ENCODE data around the gene SUMO4.
A peak's percentile ranks its signal among the peaks of the same experiment; 100 is the strongest.
"Not testable (repeated sequence)": the region's sequence is repeated elsewhere in the genome, so short reads cannot be mapped to it uniquely, and the experiment has no call there.

Gene SUMO4

DNA sequence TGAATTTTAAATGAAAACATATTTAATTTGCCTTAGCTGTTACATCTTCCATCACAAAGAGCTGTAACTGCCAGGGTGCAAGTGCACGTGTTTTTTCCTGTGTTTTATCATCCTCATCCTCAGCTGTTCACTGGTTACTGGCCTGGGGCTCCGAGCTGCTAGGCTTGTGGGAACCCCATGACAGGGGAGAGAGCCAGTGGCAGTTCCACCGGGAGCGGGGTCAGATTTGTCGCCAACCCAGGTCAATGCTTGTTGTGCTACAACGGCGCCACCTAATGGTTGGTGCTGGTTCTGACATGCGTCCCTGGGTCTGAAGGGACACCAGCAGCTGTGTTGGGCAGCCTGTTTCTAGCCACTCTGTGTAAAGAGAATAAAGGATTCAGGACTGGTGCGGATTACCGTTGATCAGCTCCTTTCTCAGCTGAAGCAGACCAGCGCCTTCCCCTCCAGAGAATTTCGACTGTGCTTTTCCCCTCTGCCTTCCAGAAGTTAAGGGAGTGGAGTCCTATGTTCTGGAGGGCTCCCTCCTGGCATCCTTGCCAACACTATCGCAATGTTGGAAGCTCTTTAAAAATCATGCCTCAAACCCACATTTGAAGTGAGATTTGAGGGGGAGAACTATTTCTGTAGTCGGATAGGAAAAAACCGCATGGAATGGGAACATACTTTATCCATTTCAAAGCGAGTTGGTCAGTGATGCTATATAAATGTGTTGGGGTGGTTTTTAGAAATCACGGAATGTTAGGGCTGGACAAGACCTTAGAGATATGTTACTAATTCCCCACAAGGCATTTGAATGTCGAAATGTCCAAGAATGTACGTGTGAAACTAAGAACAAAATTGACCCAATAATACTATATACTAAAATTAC, 32.1 kb downstream of the SUMO4 start:
- DNase-seq (ENCODE audit: low read depth in 2 of 2, low spot score in 1 of 2), result peak; percentile 80 to 81

DNA sequence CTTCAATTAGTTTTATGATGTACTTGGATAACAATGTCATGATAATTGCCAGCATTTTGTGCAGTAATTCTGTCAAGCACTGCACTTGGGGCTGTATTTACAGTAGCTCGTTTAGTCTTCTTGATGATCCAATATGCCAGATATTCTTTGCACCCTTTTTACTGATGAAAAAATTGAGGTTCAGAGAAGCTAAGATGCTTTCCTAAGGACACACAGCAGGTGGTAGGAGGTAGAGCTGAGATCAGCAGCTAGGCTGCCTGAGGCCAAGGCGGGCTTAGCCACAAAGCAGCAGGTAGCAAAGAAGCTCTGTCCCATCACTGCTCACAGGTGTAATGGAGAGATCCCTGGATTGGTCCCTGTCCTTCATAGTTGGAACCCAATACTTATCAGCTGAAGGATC, 33.3 kb downstream of the SUMO4 start:
- DNase-seq (ENCODE audit: low read depth in 2 of 2, low spot score in 1 of 2), result no peak

DNA sequence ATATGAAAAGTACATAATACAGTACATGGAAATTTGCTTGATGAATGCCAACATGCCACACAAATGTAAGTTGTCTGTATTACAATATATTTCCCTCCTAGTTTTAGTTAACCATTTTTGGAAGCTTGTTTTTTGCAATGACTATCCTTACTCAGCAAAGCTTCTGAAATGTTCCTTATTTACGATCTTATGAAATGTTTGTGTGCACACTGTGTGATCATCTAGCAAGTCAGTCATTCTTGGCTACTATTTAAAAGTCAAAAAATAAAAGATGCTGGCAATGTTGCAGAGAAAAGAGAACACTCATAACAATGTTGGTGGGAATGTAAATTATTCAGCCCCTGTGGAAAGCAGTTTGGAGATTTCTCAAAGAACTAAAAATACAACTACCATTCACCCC, 33.8 kb downstream of the SUMO4 start:
- no peak for DNase-seq (ENCODE audit: low read depth in 2 of 2, low spot score in 1 of 2)

DNA sequence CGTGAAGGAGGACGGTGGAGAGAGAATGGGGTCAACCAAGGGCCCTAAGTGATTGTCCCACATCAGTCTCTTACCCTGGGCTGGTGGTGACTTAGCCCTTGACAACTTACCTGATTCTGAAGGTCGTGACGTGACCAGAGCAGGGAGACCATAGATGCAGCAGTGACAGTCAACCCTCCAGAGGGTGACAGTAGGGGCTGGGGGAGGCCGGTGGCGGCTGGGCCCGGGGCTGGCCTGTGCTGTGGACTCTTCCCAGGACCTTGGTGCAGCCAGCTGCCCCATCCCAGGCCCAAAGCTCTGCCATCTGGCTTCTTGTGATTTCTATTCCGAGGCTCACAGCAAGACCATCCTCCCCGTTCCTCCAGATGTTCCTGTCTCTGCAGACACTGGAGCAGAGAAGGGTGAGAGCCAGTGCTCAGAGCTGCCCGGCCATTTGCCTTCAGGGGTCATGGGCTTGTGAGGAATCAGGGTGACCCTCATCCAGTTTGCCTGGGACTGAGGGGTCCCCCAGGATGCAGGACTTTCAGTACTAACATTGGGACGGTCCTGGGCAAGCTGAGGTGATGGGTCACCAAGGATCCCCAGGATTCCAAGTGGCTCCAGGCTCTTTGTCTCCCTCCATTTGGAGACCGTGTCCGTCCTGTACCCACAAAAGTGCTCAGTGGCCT, 36.0 kb downstream of the SUMO4 start:
- DNase-seq (ENCODE audit: low read depth in 2 of 2, low spot score in 1 of 2), result no peak

DNA sequence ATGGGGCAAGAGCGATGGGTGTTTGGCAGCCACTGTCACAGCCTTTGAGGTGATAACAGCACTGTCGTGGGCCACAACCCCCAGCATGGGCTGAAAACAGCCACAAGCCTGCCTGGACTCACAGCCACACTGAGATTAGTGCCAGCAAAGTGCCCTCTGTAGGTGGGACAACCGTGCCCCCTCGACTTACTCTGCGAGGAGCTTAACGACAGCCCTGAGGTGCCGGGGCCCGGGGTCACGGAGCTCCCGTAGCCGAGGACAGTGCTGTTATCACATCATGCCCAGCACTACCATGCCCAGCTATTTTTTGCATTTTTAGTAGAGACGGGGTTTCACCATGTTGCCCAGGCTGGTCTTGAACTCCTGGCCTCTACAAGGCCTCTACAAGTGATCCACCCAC, 36.6 kb downstream of the SUMO4 start:
- DNase-seq (ENCODE audit: low read depth in 2 of 2, low spot score in 1 of 2), result no peak

DNA sequence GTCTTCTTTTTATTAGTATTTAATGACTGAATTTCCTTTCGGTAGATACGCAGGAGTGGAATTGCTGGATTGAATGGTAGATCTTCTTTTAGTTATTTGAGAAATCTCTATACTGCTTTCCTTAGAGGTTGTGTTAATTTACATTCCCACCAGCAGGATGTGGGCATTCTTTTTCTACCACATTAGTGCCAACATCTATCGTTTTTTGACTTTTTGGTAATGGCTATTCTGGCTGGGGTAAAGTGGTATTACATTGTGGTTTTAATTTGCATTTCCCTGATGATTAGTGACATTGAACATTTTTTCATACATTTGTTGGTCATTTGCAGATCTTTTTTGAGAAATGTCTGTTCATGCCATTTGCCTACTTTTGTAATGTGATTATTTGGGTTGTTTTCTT, 37.1 kb downstream of the SUMO4 start:
- no peak for DNase-seq (ENCODE audit: low read depth in 2 of 2, low spot score in 1 of 2)

DNA sequence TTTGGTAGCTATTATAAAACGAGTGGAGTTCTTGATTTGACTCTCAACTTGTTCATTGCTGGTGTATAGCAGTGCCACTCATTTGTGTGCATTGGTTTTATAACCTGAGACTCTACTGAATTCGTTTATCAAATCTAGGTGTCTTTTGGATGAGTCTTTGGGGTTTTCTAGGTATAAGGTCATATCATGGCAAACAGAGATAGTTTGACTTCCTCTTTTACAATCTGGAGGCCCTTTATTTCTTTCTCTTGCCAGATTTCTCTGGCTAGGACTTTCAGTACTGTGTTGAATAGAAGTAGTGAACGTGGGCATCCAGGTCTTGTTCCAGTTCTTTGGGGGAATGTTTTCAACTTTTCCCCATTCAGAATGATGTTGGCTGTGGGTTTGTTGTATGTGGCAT, 38.8 kb downstream of the SUMO4 start:
- DNase-seq (ENCODE audit: low read depth in 2 of 2, low spot score in 1 of 2), result no peak

DNA sequence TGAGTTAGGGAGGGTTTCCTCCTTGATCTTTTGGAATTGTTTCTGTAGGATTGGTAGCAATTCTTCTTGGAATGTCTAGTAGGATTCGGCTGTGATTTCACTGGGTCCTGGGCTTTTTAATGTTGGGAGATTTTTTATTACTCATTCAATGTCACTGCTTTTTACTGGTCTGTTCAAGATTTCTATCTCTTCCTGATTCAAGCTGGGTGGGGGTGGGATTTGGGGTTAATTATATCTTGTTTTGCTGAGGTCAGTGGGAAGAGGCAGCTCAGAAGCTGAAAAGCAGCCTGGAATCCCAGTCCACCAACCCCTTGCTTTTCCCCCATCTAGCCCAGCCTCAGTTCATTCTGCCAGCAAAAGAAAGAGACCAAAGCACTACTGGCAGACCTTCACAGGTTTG, 39.6 kb downstream of the SUMO4 start:
- DNase-seq (ENCODE audit: low read depth in 2 of 2, low spot score in 1 of 2), result no peak

DNA sequence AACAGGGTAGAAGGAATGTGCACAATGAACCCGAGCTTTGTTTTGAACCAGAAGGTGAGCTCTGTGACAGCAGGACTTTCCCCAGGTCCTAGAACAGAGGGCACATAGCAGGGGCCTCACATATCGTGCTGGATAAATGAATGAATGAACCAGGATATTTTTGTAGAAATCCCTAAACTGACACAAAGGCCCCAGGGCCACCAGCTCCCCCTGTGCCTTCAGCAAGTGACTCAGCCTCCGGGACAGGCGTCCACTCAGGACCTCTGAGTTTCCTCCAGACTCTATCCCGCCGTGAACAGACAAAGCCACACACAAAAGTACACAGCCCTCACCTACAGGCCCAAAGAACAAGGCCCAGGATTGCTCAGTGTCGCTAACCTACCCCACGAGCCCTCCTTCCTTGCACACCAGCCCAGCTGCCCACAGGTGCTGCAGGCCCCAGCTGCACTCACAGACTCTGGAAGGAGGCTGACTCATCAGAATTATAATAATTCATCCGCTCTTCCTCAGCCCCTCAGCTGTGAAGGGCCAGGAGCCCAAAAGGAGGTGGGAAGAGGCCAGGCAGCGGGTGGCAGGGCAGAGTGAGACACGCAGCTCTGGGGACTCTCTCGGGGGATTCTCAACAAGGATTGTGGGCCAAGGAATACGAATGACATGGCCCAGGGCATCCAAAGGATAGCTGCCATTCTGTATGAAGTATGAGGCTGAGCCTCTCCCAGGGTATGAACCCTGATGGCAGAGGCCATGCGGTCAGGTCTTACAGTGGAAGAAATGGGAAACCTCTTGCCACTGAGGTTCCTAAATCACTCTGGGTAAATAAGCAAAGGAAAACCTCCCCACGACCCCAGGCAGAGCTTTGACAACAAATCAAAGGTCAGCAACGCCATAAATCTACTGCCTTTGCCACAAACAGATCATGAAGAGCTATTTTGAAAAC, 40.9 kb downstream of the SUMO4 start:
- DNase-seq (ENCODE audit: low read depth in 2 of 2, low spot score in 1 of 2), result no peak

DNA sequence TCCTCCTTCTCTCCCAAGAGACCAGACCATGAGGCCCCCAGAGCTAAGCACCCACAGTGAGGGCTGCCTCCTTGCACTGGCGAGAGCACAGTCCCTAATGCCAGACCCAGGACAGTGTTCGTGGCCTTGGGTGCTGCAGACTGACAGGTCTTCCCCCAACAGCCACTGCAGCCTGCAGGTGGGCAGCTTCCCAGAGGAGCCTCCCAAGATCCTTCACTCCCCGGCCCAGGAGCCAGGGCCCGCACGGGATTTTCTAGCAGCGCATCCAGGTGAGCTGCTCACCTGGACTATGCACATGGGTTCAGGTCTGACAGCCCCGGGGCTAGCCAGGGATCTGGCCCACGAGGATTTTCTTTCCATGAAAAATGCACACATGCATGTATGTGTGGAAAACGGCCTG, 41.7 kb downstream of the SUMO4 start:
- no peak for DNase-seq (ENCODE audit: low read depth in 2 of 2, low spot score in 1 of 2)

DNA sequence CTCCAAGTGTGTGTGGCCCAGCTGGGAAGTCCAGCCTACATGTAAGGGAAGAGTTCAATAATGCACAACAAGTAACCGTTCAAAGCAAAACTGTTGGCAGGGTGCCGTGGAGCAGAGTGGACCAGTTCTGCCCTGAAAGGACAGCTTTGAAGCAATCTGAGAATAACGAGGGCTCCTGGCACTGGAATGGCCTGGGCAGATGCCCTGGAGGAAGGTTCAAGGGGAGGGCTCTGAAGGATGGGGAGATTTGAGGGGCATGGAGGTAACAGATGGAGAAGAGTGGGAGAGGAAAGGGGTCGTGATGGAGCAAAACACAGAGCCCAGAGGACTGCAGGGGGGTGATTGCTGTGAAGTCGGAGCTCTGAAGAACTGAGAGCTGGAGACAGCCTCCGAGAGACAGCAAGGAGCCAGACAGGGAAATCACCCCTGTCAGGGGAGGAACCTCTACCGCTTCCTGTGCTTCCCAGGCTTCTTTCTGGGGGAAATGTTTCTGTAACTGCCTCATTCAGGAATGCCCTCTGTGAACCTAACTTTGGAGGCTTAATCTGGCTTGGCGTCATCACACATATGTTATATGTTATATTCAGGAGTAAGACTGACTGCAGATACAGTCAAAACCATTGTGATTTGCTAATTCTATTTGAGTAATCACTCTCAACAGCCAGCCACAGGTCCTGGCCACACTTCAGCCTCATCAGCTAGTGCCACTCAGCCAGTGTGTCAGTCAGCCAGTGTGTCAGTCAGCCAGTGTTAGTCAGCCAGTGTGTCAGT, 43.5 kb downstream of the SUMO4 start:
- no peak for DNase-seq (ENCODE audit: low read depth in 2 of 2, low spot score in 1 of 2)

DNA sequence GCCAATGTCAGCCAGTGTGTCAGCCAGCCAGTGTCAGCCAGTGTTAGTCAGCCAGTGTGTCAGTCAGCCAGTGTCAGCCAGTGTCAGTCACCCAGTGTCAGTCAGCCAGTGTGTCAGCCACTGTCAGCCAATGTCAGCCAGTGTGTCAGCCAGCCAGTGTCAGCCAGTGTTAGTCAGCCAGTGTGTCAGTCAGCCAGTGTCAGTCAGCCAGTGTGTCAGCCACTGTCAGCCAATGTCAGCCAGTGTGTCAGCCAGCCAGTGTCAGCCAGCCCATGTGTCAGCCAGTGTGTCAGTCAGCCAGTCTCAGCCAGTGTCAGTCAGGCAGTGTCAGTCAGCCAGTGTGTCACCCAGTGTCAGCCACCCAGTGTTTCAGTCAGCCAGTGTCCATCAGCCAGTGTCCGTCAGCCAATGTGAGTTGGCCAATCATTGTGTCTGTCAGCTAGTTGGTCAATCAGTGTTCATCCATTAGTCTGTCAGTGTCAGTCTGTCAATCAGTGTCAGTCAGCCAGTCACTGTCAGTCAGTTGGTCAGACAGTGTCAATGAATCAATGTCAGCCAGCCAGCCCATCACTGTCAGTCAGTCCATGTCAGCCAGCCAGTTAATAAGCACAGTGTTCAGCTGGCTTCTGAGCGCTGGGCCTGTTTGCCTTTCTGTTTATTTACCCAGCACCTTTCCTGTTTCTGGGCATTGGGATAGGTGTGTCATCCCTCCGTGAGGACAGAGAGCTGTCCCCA, 44.5 kb downstream of the SUMO4 start:
- not testable (repeated sequence) for DNase-seq (ENCODE audit: low read depth in 2 of 2, low spot score in 1 of 2)

DNA sequence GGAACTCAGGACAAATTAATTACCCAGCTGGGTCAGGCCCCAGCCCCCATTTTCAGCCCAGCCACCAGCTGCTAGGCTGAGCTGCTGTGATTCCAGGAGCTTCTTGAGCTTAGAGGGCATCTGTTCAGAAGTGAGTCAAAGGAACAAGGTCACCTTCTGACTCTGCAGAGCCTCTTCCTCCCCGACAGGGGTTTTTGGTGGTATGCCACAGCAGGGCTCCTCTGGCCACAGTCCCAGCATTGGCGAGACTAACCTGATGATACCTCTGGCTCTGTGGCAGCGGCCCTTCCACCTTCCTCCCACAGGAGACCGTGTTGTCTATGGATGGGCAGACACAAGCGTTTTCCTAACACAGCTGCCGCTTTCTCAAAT, 45.0 kb downstream of the SUMO4 start:
- DNase-seq (ENCODE audit: low read depth in 2 of 2, low spot score in 1 of 2), result no peak

DNA sequence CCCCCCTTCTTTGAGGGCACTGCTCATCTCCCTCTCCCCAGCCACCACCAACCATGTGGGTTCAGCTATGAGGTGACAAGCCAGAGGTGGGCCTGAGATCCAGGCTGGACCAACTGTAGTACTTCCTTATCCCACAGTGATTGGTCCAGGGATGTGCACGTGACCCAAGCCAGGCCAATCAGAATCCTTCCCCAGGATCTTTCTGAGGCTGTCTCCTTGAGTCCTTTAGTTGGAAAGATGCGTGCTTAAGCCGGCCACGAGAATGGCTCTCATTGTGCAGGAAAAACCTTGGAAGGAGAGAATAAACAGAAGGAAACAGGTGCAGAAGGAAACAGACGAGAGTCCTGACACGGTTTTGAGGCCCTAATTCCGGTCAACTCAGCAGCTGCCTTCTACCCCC, 45.5 kb downstream of the SUMO4 start:
- DNase-seq (ENCODE audit: low read depth in 2 of 2, low spot score in 1 of 2), result no peak

DNA sequence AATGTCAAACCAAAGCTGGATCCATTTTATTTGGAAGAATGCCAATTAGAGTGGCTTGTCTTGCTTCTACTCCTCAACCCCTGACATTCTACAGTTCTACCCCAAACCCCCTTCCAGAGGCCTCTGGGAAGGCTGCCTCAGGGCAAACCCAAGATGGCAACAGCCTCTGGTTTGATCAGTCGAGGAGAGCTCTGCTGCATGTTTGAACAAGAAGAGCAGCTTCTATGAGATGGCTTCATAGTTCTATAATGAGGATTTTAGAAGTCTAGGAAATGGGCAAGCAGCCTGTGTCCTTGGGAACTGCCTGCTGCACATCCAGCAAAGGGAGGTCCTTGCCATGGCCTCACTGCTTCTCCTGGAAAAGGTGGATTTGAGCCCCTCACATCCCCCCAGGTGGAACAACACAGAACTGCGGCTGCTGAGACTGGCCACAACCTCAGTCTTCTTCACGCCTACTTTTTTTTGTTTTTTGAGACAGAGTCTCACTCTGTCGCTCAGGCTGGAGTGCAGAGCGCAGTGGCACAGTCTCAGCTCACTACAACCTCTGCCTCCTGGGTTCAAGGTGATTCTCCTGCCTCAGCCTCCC, 46.8 kb downstream of the SUMO4 start:
- DNase-seq (ENCODE audit: low read depth in 2 of 2, low spot score in 1 of 2), result no peak

DNA sequence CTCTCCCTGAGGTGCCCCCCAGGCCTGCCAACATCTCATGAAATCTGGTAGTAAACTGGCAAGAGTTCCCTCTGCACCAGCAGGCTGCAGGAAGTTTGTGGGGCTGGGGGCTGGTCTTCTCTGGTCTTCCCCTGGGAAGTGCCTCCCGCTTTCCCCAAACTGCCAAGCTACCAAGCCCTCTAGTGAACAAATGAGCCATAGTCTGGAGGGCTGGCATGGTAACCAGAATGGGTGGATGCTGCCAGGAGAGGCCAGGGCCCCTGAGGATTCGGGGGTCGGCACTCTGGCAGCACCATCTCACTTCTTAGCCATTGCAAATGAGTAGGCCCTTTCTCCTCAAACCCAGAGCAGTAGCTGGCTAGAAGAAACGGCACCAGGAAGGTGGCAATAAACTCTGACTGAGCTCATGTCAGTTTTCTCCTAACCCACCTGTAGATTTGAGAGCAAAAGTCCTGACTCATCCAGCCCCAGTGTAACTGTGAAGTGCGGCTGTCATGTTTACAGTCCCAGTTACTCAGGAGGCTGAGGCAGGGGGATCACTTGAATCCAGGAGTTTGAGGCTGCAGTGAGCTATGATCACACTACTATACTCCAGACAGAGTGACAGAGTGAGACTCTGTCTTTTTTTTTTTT, 48.9 kb downstream of the SUMO4 start:
- no peak for DNase-seq (ENCODE audit: low read depth in 2 of 2, low spot score in 1 of 2)

DNA sequence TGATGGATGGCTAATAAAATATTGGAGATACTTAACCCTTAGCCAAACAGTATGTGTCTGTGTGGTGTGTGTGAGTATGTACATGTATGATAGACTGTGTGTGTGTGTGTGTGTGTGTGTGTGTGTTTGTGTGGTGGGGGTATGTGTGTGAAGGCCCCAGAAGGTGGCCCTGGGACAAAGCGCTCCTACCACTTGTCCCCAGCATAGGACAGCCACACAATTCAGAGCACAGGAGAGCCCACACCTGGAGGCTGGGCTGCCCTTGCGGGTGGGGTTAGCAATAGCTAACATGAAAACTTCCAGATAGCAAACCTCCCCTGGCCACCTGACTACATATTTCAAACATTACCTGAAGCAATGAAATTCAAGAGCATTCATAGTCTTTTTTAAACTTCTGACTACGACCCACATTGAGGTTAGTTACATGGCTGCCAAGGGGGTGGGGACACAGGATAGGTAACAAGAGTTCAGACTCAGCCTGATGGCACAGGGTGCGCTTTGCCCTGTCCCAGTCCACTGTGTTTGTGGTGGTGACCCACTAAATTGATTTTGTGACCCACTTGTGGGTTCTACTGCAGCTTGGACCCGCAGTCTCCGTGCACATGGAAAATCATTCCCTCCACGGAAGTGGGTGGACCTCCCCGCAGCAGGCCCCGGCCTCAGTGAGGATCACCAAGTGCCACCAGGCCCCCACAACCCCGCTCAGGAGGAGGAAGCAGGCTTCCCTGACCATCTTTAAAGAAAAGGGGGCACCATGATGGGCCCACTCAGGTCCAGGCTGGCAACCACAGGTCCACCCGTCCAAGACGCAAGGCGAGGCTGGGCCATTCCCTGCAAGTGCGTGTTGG, 50.0 kb downstream of the SUMO4 start:
- DNase-seq (ENCODE audit: low read depth in 2 of 2, low spot score in 1 of 2), result no peak

Data from stimulated activated CD8-positive, alpha-beta memory T cell treated with anti-CD3 and anti-CD28 coated beads, Interleukin-4, amount 100 ng/mL, for 1 hour (primary cell).